ENCODE data around the gene OTULIN. TPM values are rescaled to one million over a fixed set of nuclear protein-coding genes. Genes with fewer than 3 reads are reported as not detected.

Gene OTULIN
- total RNA-seq, 4 donors from 2014 or later, result 37.7 to 59.2 (median 43.1) TPM

DNA sequence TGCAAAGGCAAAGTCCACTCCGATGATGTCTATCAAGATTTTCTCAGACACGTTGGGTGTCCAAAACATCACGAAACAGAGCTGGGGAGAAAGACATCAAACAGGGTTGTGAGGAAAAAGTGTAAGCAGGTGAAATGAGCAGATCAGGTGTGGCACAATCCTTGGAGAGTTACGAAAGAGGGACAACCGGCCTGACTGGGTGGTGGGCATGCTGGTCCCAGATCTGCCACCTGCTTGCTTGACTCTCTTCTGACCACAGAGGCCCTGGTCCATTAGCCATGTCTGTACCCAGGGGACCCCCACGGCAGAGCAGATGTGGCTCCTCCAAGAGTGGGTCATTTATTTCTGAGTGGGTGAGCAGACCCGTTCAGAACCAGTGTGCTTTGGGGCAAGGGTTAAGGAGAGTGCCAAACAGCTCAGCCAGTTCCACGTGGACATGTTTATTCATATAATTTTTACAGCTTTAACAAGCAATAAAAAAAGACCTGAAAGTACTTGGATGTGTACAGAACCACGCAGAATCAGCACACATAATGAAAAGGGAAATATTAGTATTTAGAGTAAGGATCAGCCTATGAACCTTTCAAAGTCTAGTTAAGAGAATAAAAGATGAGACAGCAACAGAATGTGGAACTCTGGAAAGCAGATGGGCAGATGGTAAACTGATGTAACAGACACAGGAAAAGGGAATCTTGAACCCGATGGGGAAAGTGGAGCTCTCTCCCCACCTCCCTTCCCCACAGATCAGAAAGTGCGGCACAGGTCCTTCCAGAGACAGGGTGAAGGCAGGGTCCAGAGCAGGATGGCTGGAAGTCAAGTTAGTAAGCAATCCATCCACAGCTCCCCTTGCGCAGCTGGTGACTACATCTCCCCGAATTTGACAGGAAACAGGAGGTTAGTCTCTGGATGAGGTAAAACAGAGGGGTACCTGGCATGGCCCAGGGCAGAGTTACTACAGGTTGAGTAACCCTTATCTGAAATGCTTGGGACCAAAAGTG is 52.5 kb downstream of the OTULIN start:
- H3K9me3 ChIP-seq, result no peaks in the 10 kb centered on the region
- 80 to 82% methylated on average over 13 of the region's 13 CpGs for WGBS, 2 donors
- H3K4me1 ChIP-seq, result no peaks in the 10 kb centered on the region
- no peaks in the 10 kb centered on the region for H3K27me3 ChIP-seq
- peaks cover 0 to 66% (median 0%) of the 10 kb centered on the region in 3 donors for H3K36me3 ChIP-seq
- no peak overlapping the region for H3K4me3 ChIP-seq
- no peak overlapping the region for H3K27ac ChIP-seq
- DNase-seq (ENCODE audit: low spot score in 2 of 2), result no peak
- TF ChIP-seq POLR2A (IDR thresholded peaks at IDR 0.05) (no peak), EP300 (IDR thresholded peaks at IDR 0.05) (no peak)
- TF ChIP-seq, protein P1, sequence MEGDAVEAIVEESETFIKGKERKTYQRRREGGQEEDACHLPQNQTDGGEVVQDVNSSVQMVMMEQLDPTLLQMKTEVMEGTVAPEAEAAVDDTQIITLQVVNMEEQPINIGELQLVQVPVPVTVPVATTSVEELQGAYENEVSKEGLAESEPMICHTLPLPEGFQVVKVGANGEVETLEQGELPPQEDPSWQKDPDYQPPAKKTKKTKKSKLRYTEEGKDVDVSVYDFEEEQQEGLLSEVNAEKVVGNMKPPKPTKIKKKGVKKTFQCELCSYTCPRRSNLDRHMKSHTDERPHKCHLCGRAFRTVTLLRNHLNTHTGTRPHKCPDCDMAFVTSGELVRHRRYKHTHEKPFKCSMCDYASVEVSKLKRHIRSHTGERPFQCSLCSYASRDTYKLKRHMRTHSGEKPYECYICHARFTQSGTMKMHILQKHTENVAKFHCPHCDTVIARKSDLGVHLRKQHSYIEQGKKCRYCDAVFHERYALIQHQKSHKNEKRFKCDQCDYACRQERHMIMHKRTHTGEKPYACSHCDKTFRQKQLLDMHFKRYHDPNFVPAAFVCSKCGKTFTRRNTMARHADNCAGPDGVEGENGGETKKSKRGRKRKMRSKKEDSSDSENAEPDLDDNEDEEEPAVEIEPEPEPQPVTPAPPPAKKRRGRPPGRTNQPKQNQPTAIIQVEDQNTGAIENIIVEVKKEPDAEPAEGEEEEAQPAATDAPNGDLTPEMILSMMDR (IDR thresholded peaks at IDR 0.05), result no peak

DNA sequence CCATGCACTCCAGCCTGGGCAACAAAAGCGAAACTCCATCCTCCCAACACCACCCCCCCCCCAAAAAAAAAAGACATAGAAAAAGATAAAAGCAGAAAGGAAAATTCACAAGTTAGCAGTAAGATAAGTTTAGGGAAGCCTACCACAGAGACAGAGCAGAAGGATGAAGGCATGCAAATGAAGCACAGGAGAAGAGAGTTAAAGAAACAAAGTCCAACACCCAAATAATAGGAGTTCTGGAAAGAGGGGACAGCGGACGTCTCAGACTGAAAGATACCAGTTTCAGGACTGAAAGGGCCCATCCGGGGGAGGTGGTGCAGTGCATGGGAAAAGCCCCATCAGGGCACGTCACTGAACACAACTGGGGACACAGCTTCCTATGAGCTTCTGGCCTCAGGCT is 54.3 kb downstream of the OTULIN start:
- peaks cover 0 to 5% (median 0%) of the 10 kb centered on the region in 4 donors for H3K4me1 ChIP-seq
- no peak for TF ChIP-seq EP300 (IDR thresholded peaks at IDR 0.05)
- TF ChIP-seq, protein P1 (IDR thresholded peaks at IDR 0.05), result no peak
- no peak for TF ChIP-seq POLR2A (IDR thresholded peaks at IDR 0.05)
- no peak for DNase-seq (ENCODE audit: low spot score in 2 of 2)
- no peak overlapping the region for H3K27ac ChIP-seq
- peaks cover 0 to 55% (median 0%) of the 10 kb centered on the region in 3 donors for H3K36me3 ChIP-seq
- 90 to 96% methylated on average over 5 of the region's 5 CpGs for WGBS, 2 donors
- no peaks in the 10 kb centered on the region for H3K9me3 ChIP-seq
- H3K27me3 ChIP-seq, result no peaks in the 10 kb centered on the region
- no peak overlapping the region for H3K4me3 ChIP-seq

DNA sequence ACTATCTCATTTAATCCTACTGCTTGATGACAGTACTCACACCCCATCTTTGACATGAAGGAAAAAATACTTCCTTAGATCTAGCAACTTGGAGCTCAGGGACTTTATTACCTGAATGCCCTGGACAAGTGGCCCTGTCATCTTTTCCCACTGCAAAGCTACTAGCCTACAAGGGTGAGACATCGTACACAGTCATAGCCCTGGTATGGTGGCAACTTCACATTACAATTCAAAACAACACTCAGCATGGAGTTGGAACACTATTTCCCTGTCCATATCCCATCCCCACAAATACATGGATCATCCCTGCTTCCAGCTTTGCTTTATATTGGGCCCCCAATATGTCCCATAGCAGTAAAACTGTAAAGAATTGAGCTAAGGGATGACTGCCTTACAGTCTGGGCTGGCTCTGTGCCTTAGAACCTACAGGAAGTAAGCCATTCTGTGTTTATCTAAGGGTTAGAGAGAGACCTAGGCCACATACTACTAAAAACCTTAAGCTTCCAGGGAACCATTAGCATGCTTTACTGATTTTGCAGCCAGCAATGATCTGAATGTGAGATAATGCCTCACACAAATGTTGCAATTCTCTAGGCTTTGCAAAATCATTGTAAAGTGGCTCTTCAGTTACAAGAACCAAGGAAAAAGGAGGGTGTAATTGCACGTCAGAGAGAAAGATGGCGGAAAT is 55.9 kb downstream of the OTULIN start:
- Histone ChIP-seq H3K27ac (no peak overlapping the region), H3K4me3 (no peak overlapping the region), H3K36me3 (peaks cover 0 to 50% (median 0%) of the 10 kb centered on the region in 3 donors), H3K4me1 (peaks cover 0 to 5% (median 0%) of the 10 kb centered on the region in 4 donors), H3K27me3 (no peaks in the 10 kb centered on the region), H3K9me3 (no peaks in the 10 kb centered on the region)
- TF ChIP-seq, protein P1 (IDR thresholded peaks at IDR 0.05), result no peak
- TF ChIP-seq EP300 (IDR thresholded peaks at IDR 0.05), result no peak
- TF ChIP-seq POLR2A (IDR thresholded peaks at IDR 0.05), result no peak
- no peak for DNase-seq (ENCODE audit: low spot score in 2 of 2)
- WGBS, 2 donors, result 92 to 93% methylated on average over 3 of the region's 3 CpGs

DNA sequence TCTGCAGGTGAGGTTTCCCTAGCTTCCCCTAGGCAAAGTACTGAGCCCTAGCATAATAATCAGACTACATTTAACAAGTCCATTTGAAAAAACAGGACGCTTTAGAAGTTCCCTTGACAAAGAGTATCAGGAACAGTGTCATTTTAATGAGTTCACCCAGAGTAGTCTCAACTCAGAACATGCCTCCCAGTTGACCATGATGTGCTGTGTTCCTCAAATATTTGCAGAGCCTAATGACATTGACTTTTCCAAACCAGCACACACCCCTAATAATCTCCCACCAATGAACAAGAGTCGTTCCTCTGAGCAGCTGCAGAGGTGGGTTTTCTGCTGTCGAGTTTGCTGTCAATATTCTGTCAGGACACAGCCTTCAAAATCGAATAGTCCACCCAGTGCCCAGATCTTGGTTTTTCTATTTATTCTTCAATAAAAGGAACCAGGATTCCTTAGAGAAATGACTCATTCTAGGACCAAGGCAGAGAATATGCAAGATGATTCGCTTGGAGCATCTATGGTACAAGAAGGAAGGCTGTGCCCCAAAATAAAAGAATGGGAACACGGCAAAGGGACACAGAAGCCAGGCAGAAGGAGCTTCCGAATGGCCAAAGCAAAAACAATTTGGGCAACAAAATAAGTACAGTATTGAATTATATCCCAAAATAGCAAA is 57.6 kb downstream of the OTULIN start:
- H3K27me3 ChIP-seq, result no peaks in the 10 kb centered on the region
- no peaks in the 10 kb centered on the region for H3K9me3 ChIP-seq
- peaks cover 0 to 45% (median 0%) of the 10 kb centered on the region in 3 donors for H3K36me3 ChIP-seq
- WGBS, 2 donors, result 87 to 88% methylated on average over 7 of the region's 7 CpGs
- no peak for TF ChIP-seq EP300 (IDR thresholded peaks at IDR 0.05)
- TF ChIP-seq, protein P1 (IDR thresholded peaks at IDR 0.05), result no peak
- TF ChIP-seq POLR2A (IDR thresholded peaks at IDR 0.05), result no peak
- no peak overlapping the region for H3K4me3 ChIP-seq
- peaks cover 0 to 6% (median 0%) of the 10 kb centered on the region in 4 donors for H3K4me1 ChIP-seq
- no peak overlapping the region for H3K27ac ChIP-seq
- no peak for DNase-seq (ENCODE audit: low spot score in 2 of 2)

Measured in tibial nerve (tissue), 4 donors.